Mesendoderm (in vitro differentiated cells): ENCODE measurements around the gene SDHAF4.

ENCODE experiments used
- DNase-seq: peaks from one replicate; pipeline ENCODE4 v3.0.0; 2013
- H2AK5ac ChIP-seq: 2 replicates; pipeline ENCODE4 v1.6.1; 2013; ENCODE audit warnings: low read length, inconsistent platforms
- H2BK120ac ChIP-seq: 2 replicates; pipeline ENCODE4 v1.6.1; 2013; ENCODE audit warnings: low read depth, mild to moderate bottlenecking, low read length, moderate library complexity, mixed read lengths
- H2BK15ac ChIP-seq: replicated peaks from 2 replicates; pipeline ENCODE4 v1.6.1; 2013; ENCODE audit warnings: low read depth, mild to moderate bottlenecking, moderate library complexity
- H2BK5ac ChIP-seq: 2 replicates; pipeline ENCODE4 v1.6.1; 2013; ENCODE audit warnings: low read length, inconsistent platforms
- H3K18ac ChIP-seq: 2 replicates; pipeline ENCODE4 v1.6.1; 2013; ENCODE audit warnings: mild to moderate bottlenecking, low read length, mixed read lengths
- H3K23ac ChIP-seq: one replicate; pipeline ENCODE4 v1.6.1; 2013; ENCODE audit warnings: low read length
- H3K27ac ChIP-seq: 2 replicates; pipeline ENCODE4 v1.5.1; 2013; ENCODE audit warnings: low read depth, mild to moderate bottlenecking, inconsistent platforms, low read length, moderate library complexity
- H3K27me3 ChIP-seq: 2 replicates; pipeline ENCODE4 v1.6.1; 2013; ENCODE audit warnings: low read length, control low read depth, mild to moderate bottlenecking, inconsistent platforms; ENCODE audit not compliant: insufficient read depth, poor library complexity
- H3K36me3 ChIP-seq: 2 replicates; pipeline ENCODE4 v1.6.1; 2013; ENCODE audit warnings: low read length, inconsistent platforms; ENCODE audit not compliant: control insufficient read depth, insufficient read depth
- H3K4ac ChIP-seq: one replicate; pipeline ENCODE4 v1.6.1; 2013; ENCODE audit warnings: low read depth, mild to moderate bottlenecking, low read length, moderate library complexity
- H3K4me1 ChIP-seq: 2 replicates; pipeline ENCODE4 v1.6.1; 2013; ENCODE audit warnings: low read depth, low read length, inconsistent platforms; ENCODE audit not compliant: control insufficient read depth
- H3K4me2 ChIP-seq: 2 replicates; pipeline ENCODE4 v1.6.1; 2013; ENCODE audit warnings: low read length
- H3K4me3 ChIP-seq: 2 replicates; pipeline ENCODE4 v1.5.1; 2013; ENCODE audit warnings: mild to moderate bottlenecking, low read length
- H3K56ac ChIP-seq: one replicate; pipeline ENCODE4 v1.6.1; 2013; ENCODE audit warnings: low read length
- H3K79me1 ChIP-seq: 2 replicates; pipeline ENCODE4 v1.6.1; 2013; ENCODE audit warnings: low read length, inconsistent platforms
- H3K79me2 ChIP-seq: 2 replicates; pipeline ENCODE4 v1.6.1; 2013; ENCODE audit warnings: mild to moderate bottlenecking, low read length; ENCODE audit not compliant: control insufficient read depth, insufficient read depth
- H3K9ac ChIP-seq: 2 replicates; pipeline ENCODE4 v1.6.1; 2013; ENCODE audit warnings: low read length, inconsistent platforms
- H4K5ac ChIP-seq: one replicate; pipeline ENCODE4 v1.6.1; 2013; ENCODE audit warnings: low read length
- H4K8ac ChIP-seq: one replicate; pipeline ENCODE4 v1.6.1; 2013; ENCODE audit warnings: low read depth, mild to moderate bottlenecking, control low read depth, low read length, moderate library complexity
- WGBS: extraction: QIAGEN DNeasy Blood & Tissue Kit; methylation state at CpG from one replicate; pipeline ENCODE4 v1.1.7; 2013; ENCODE audit warnings: low lambda C conversion rate, missing lambda C conversion rate; ENCODE audit not compliant: insufficient coverage; ENCODE audit errors: extremely low coverage; 5-methylcytosine and 5-hydroxymethylcytosine counted together

The SDHAF4 gene

GRCh38 chr6:70530023-70530422 is 36.7 kb upstream of the SDHAF4 start:
- no peak overlapping the region for H3K18ac ChIP-seq
- no peak overlapping the region for H3K23ac ChIP-seq
- H3K27ac ChIP-seq = no peak overlapping the region
- H4K5ac ChIP-seq = no peak overlapping the region
- no peak overlapping the region for H3K4me3 ChIP-seq
- H3K79me2 ChIP-seq = no peaks in the 10 kb centered on the region
- no peak overlapping the region for H3K56ac ChIP-seq
- H2BK15ac ChIP-seq = no peak overlapping the region
- H2AK5ac ChIP-seq = no peak overlapping the region
- H2BK5ac ChIP-seq = no peak overlapping the region
- H4K8ac ChIP-seq = no peak overlapping the region
- no peak overlapping the region for H3K9ac ChIP-seq
- no peak overlapping the region for H2BK120ac ChIP-seq
- H3K4me2 ChIP-seq = no peak overlapping the region
- no peaks in the 10 kb centered on the region for H3K27me3 ChIP-seq
- no peaks in the 10 kb centered on the region for H3K79me1 ChIP-seq
- H3K4ac ChIP-seq = no peak overlapping the region
- no peaks in the 10 kb centered on the region for H3K36me3 ChIP-seq
- no CpG with 5 or more reads among the region's 2 CpGs for WGBS
- DNase-seq = no peak
- H3K4me1 ChIP-seq = no peaks in the 10 kb centered on the region

DNA sequence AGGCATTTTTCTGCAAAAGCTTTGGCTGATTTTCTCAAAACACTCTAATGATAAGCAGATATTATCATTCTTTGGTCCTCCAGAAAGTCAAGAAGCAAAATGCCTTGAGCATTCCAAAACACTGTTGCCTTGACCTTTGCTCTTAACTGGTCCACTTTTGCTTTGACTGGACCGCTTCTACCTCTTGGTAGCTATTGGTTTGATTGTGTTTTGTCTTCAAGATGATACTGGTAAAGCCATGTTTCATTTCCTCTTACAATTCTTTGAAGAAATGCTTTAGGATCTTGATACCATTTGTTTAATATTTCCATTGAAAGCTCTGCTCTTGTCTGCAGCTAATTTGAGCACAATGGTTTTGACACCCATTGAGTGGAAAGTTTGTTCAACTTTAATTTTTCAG is 35.6 kb upstream of the SDHAF4 start:
- H3K4me3 ChIP-seq = no peak overlapping the region
- H3K9ac ChIP-seq = no peak overlapping the region
- H3K56ac ChIP-seq = no peak overlapping the region
- no peak overlapping the region for H3K4ac ChIP-seq
- H4K5ac ChIP-seq = no peak overlapping the region
- H3K79me2 ChIP-seq = no peaks in the 10 kb centered on the region
- no peak overlapping the region for H4K8ac ChIP-seq
- no peaks in the 10 kb centered on the region for H3K79me1 ChIP-seq
- no peak for DNase-seq
- no CpG with 5 or more reads among the region's 1 CpG for WGBS
- no peaks in the 10 kb centered on the region for H3K27me3 ChIP-seq
- no peak overlapping the region for H2BK15ac ChIP-seq
- no peak overlapping the region for H3K23ac ChIP-seq
- H2BK5ac ChIP-seq = no peak overlapping the region
- H2AK5ac ChIP-seq = no peak overlapping the region
- no peak overlapping the region for H3K27ac ChIP-seq
- no peak overlapping the region for H2BK120ac ChIP-seq
- no peaks in the 10 kb centered on the region for H3K36me3 ChIP-seq
- H3K4me2 ChIP-seq = no peak overlapping the region
- H3K4me1 ChIP-seq = no peaks in the 10 kb centered on the region
- no peak overlapping the region for H3K18ac ChIP-seq

GRCh38 chr6:70537266-70537665 is 29.5 kb upstream of the SDHAF4 start:
- H2BK5ac ChIP-seq = no peak overlapping the region
- H3K18ac ChIP-seq = no peak overlapping the region
- no peak overlapping the region for H3K23ac ChIP-seq
- H3K4me3 ChIP-seq = no peak overlapping the region
- no peaks in the 10 kb centered on the region for H3K79me1 ChIP-seq
- H2BK15ac ChIP-seq = no peak overlapping the region
- no peaks in the 10 kb centered on the region for H3K36me3 ChIP-seq
- no peak overlapping the region for H3K9ac ChIP-seq
- no peaks in the 10 kb centered on the region for H3K27me3 ChIP-seq
- H3K4me2 ChIP-seq = no peak overlapping the region
- no peaks in the 10 kb centered on the region for H3K4me1 ChIP-seq
- H4K8ac ChIP-seq = no peak overlapping the region
- H3K56ac ChIP-seq = no peak overlapping the region
- H3K4ac ChIP-seq = no peak overlapping the region
- no peak overlapping the region for H4K5ac ChIP-seq
- H3K79me2 ChIP-seq = no peaks in the 10 kb centered on the region
- no peak overlapping the region for H3K27ac ChIP-seq
- no peak overlapping the region for H2BK120ac ChIP-seq
- no peak overlapping the region for H2AK5ac ChIP-seq
- no CpG with 5 or more reads among the region's 1 CpG for WGBS
- DNase-seq = no peak

DNA sequence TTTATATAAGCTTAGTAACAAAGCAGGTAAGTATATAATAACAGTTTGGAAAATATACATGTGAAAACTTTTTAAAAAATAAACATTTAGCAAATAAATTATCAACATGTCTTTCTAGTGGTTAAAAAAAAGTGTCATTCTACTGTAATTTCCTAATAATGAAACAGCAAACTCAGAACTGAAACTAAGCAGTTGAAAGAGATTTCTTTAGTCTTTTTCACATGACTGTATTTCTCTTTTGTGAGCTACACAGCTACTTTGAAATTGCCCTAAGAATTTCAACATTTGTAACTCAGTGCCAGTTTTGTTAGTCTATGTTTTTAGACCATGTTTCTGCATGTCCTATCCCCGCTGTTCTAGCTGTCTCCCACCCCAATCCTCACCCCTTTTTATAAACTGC is 28.4 kb upstream of the SDHAF4 start:
- H4K5ac ChIP-seq = no peak overlapping the region
- no peak overlapping the region for H3K4me2 ChIP-seq

GRCh38 chr6:70547313-70547712 is 19.4 kb upstream of the SDHAF4 start:
- H3K4ac ChIP-seq = no peak overlapping the region
- no peak overlapping the region for H3K4me3 ChIP-seq
- no peak overlapping the region for H4K8ac ChIP-seq
- H2BK5ac ChIP-seq = no peak overlapping the region
- no peak overlapping the region for H3K9ac ChIP-seq
- no peak overlapping the region for H3K27ac ChIP-seq
- H3K27me3 ChIP-seq = no peaks in the 10 kb centered on the region
- no peaks in the 10 kb centered on the region for H3K79me2 ChIP-seq
- no peak overlapping the region for H2BK120ac ChIP-seq
- no peak overlapping the region for H2AK5ac ChIP-seq
- no peak overlapping the region for H2BK15ac ChIP-seq
- no peak overlapping the region for H3K18ac ChIP-seq
- no peaks in the 10 kb centered on the region for H3K79me1 ChIP-seq
- H3K4me2 ChIP-seq = no peak overlapping the region
- H3K36me3 ChIP-seq = no peaks in the 10 kb centered on the region
- no peak overlapping the region for H4K5ac ChIP-seq
- H3K56ac ChIP-seq = no peak overlapping the region
- H3K23ac ChIP-seq = no peak overlapping the region
- no peaks in the 10 kb centered on the region for H3K4me1 ChIP-seq
- DNase-seq = peak; percentile 35

More for the DNA sequence above, 28.4 kb upstream of the SDHAF4 start:
- H3K4ac ChIP-seq = no peak overlapping the region
- no peaks in the 10 kb centered on the region for H3K79me2 ChIP-seq
- no peak overlapping the region for H4K8ac ChIP-seq
- no peak overlapping the region for H2BK15ac ChIP-seq
- no peak overlapping the region for H3K18ac ChIP-seq
- no CpG with 5 or more reads among the region's 1 CpG for WGBS
- H2BK120ac ChIP-seq = no peak overlapping the region
- H3K4me1 ChIP-seq = no peaks in the 10 kb centered on the region
- DNase-seq = no peak
- H3K36me3 ChIP-seq = no peaks in the 10 kb centered on the region
- no peak overlapping the region for H2AK5ac ChIP-seq
- H3K4me3 ChIP-seq = no peak overlapping the region
- no peak overlapping the region for H3K9ac ChIP-seq
- no peak overlapping the region for H3K23ac ChIP-seq
- no peak overlapping the region for H2BK5ac ChIP-seq
- H3K79me1 ChIP-seq = no peaks in the 10 kb centered on the region
- no peaks in the 10 kb centered on the region for H3K27me3 ChIP-seq
- no peak overlapping the region for H3K27ac ChIP-seq
- H3K56ac ChIP-seq = no peak overlapping the region

GRCh38 chr6:70547905-70548304 is 18.8 kb upstream of the SDHAF4 start:
- no CpG with 5 or more reads among the region's 3 CpGs for WGBS
- H3K4ac ChIP-seq = no peak overlapping the region
- no peak overlapping the region for H3K9ac ChIP-seq
- H2AK5ac ChIP-seq = no peak overlapping the region
- DNase-seq = no peak
- H3K23ac ChIP-seq = no peak overlapping the region
- H3K27ac ChIP-seq = no peak overlapping the region
- no peaks in the 10 kb centered on the region for H3K36me3 ChIP-seq
- H2BK15ac ChIP-seq = no peak overlapping the region
- no peak overlapping the region for H3K4me2 ChIP-seq
- no peaks in the 10 kb centered on the region for H3K79me2 ChIP-seq
- H3K56ac ChIP-seq = no peak overlapping the region
- no peak overlapping the region for H3K4me3 ChIP-seq
- no peaks in the 10 kb centered on the region for H3K27me3 ChIP-seq
- no peak overlapping the region for H2BK120ac ChIP-seq
- H2BK5ac ChIP-seq = no peak overlapping the region
- H4K8ac ChIP-seq = no peak overlapping the region
- H4K5ac ChIP-seq = no peak overlapping the region
- no peaks in the 10 kb centered on the region for H3K79me1 ChIP-seq
- H3K18ac ChIP-seq = no peak overlapping the region
- H3K4me1 ChIP-seq = no peaks in the 10 kb centered on the region
